HepG2 (cell line): ENCODE data around the gene YY1. TPM values are rescaled to one million over a fixed set of nuclear protein-coding genes. Genes with fewer than 3 reads are reported as not detected.
A peak's percentile ranks its signal among the peaks of the same experiment; 100 is the strongest.

ENCODE experiments used
- ADNP ChIP-seq: sonication (generic); formaldehyde crosslinking; IDR thresholded peaks from 2 replicates; pipeline ENCODE4 v1.4.0; 2020; ENCODE audit warnings: missing genetic modification reagents
- CEBPG ChIP-seq: IDR thresholded peaks from 2 replicates; pipeline ENCODE4 v1.6.1; 2016
- HNRNPLL ChIP-seq: fragments of 200-400 bp; formaldehyde crosslinking; IDR thresholded peaks from 2 replicates; pipeline ENCODE4 v1.6.1; 2017; ENCODE audit warnings: mild to moderate bottlenecking, low read depth, low read length; ENCODE audit not compliant: poor library complexity, severe bottlenecking
- KDM1A ChIP-seq: IDR thresholded peaks from 2 replicates; pipeline ENCODE4 v1.6.1; 2016; ENCODE audit warnings: missing compliant biosample characterization
- KMT2A ChIP-seq: sonication (generic); formaldehyde crosslinking; IDR thresholded peaks from 2 replicates; pipeline ENCODE4 v1.4.0; 2020; ENCODE audit warnings: missing genetic modification reagents
- SMYD3 ChIP-seq: sonication (generic); formaldehyde crosslinking; IDR thresholded peaks from 2 replicates; pipeline ENCODE4 v1.8.1; 2023; ENCODE audit warnings: mild to moderate bottlenecking, missing genetic modification reagents
- SSRP1 ChIP-seq: IDR thresholded peaks from 2 replicates; pipeline ENCODE4 v1.6.1; 2016; ENCODE audit warnings: control low read depth
- TBP ChIP-seq: sonication (generic); formaldehyde crosslinking; IDR thresholded peaks from 2 replicates; pipeline ENCODE4 v1.5.0; 2020; ENCODE audit warnings: missing genetic modification reagents
- THYN1 ChIP-seq: sonication (generic); formaldehyde crosslinking; IDR thresholded peaks from 2 replicates; pipeline ENCODE4 v1.8.1; 2023; ENCODE audit warnings: low read depth, mild to moderate bottlenecking, moderate library complexity, missing genetic modification reagents, borderline replicate concordance
- ZFAT ChIP-seq: sonication (generic); formaldehyde crosslinking; conservative IDR thresholded peaks from 2 replicates; pipeline ENCODE4 v1.8.1; 2023; ENCODE audit warnings: missing genetic modification reagents, inconsistent platforms
- ZNF280D ChIP-seq: sonication (generic); formaldehyde crosslinking; IDR thresholded peaks from 2 replicates; pipeline ENCODE4 v1.5.1; 2020; ENCODE audit warnings: mild to moderate bottlenecking, missing genetic modification reagents
- ZNF530 ChIP-seq: sonication (generic); formaldehyde crosslinking; IDR thresholded peaks from 2 replicates; pipeline ENCODE4 v1.5.0; 2020; ENCODE audit warnings: low read depth, mild to moderate bottlenecking, missing genetic modification reagents
- ZNF549 ChIP-seq: sonication (generic); formaldehyde crosslinking; IDR thresholded peaks from 2 replicates; pipeline ENCODE4 v1.5.0; 2020; ENCODE audit warnings: missing genetic modification reagents
- ZNF704 ChIP-seq: sonication (generic); formaldehyde crosslinking; IDR thresholded peaks from 2 replicates; pipeline ENCODE4 v1.8.1; 2023; ENCODE audit warnings: mild to moderate bottlenecking, inconsistent platforms, moderate library complexity, missing genetic modification reagents, borderline replicate concordance
- ZNF766 ChIP-seq: sonication (generic); formaldehyde crosslinking; IDR thresholded peaks from 2 replicates; pipeline ENCODE4 v1.5.0; 2020; ENCODE audit warnings: missing genetic modification reagents, borderline replicate concordance
- polyA plus RNA-seq, 8 experiments: library from polyadenylated mRNA; depleted of rRNA in 3 of 8; stranded (reverse) in 7 of 8; unstranded in 1 of 8; fragments of >200 nt; fragmentation: Illumina TruSeq in 4 of 8; extraction: Trizol in 4 of 8; gene quantifications; 2 replicates each; pipeline versions ENCODE4 v1.2.1 to v1.2.3, GENCODE V29; 2011 to 2016; ENCODE audit warnings: low read depth in 4 of 8, missing spikeins in 1 of 8, mixed read lengths in 1 of 8; ENCODE audit not compliant: insufficient read depth in 1 of 8
- total RNA-seq, 5 experiments: library from RNA; depleted of rRNA; stranded (reverse); fragments of >200 nt; fragmentation: Illumina TruSeq; extraction: Trizol; gene quantifications; 2 replicates each; pipeline ENCODE4 v1.2.3, GENCODE V29; 2016; ENCODE audit warnings: low read depth in 1 of 5
- TF ChIP-seq, protein P1 (sequence below): sonication (generic); formaldehyde crosslinking; IDR thresholded peaks from 2 replicates; pipeline ENCODE4 v1.4.0; 2020; ENCODE audit warnings: missing genetic modification reagents, borderline replicate concordance
- TF ChIP-seq, protein P2 (sequence below): sonication (generic); formaldehyde crosslinking; IDR thresholded peaks from 2 replicates; pipeline ENCODE4 v1.4.0; 2020; ENCODE audit warnings: missing genetic modification reagents

Gene YY1
- total and polyA plus RNA-seq, 2 of the 13 experiments (the other 11 are each of a cell fraction or from before 2014, with no cell fraction given), result 29.4 to 68.1 TPM

DNA sequence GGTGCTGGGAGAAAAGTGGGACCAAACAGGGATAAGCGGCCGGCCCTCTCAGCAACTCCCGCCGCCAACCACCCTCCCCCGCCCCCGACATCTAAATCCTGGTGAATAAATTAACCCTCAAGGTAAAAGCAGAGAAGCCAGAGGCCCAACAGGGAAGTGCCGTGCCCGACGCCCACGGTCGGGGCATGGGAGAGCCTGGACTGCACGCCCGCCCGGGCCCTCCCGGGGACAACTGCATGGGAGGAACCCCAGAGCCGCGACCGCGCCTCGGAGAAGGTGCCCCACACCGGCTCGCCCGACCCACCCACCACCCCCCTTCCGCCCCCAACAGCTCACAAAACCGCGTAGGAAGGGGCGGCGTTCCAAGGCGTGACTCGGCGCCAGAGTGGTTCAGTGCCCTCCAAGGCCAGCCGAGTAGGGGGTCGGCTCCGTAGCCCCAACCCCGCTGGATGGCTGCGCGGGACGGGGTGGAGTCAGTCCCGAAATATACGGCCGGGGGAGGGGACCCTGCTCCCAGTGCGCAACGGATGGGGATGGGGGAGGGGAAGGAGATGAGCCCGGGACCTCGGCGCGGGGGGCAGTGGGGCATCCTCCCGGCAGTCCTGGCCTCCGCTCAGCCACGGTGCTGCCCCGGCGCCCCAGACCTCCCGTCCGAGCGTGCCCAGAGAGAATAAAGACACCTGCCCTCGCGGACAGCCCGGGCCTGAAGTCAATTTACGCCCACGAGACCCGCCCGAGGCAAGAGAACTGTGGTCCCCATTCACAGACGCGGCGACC is 66.6 kb downstream of the YY1 start (continued):
- TF ChIP-seq, protein P1, sequence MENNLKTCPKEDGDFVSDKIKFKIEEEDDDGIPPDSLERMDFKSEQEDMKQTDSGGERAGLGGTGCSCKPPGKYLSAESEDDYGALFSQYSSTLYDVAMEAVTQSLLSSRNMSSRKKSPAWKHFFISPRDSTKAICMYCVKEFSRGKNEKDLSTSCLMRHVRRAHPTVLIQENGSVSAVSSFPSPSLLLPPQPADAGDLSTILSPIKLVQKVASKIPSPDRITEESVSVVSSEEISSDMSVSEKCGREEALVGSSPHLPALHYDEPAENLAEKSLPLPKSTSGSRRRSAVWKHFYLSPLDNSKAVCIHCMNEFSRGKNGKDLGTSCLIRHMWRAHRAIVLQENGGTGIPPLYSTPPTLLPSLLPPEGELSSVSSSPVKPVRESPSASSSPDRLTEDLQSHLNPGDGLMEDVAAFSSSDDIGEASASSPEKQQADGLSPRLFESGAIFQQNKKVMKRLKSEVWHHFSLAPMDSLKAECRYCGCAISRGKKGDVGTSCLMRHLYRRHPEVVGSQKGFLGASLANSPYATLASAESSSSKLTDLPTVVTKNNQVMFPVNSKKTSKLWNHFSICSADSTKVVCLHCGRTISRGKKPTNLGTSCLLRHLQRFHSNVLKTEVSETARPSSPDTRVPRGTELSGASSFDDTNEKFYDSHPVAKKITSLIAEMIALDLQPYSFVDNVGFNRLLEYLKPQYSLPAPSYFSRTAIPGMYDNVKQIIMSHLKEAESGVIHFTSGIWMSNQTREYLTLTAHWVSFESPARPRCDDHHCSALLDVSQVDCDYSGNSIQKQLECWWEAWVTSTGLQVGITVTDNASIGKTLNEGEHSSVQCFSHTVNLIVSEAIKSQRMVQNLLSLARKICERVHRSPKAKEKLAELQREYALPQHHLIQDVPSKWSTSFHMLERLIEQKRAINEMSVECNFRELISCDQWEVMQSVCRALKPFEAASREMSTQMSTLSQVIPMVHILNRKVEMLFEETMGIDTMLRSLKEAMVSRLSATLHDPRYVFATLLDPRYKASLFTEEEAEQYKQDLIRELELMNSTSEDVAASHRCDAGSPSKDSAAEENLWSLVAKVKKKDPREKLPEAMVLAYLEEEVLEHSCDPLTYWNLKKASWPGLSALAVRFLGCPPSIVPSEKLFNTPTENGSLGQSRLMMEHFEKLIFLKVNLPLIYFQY, result no peak
- TF ChIP-seq ZNF530 (CRISPR knock-in tag), result no peak
- TF ChIP-seq ZFAT (CRISPR knock-in tag), result no peak
- TF ChIP-seq ZNF280D (CRISPR knock-in tag), result no peak
- TF ChIP-seq HNRNPLL, result peak; percentile 3
- no peak for TF ChIP-seq ADNP
- no peak for TF ChIP-seq TBP
- TF ChIP-seq, protein P2, sequence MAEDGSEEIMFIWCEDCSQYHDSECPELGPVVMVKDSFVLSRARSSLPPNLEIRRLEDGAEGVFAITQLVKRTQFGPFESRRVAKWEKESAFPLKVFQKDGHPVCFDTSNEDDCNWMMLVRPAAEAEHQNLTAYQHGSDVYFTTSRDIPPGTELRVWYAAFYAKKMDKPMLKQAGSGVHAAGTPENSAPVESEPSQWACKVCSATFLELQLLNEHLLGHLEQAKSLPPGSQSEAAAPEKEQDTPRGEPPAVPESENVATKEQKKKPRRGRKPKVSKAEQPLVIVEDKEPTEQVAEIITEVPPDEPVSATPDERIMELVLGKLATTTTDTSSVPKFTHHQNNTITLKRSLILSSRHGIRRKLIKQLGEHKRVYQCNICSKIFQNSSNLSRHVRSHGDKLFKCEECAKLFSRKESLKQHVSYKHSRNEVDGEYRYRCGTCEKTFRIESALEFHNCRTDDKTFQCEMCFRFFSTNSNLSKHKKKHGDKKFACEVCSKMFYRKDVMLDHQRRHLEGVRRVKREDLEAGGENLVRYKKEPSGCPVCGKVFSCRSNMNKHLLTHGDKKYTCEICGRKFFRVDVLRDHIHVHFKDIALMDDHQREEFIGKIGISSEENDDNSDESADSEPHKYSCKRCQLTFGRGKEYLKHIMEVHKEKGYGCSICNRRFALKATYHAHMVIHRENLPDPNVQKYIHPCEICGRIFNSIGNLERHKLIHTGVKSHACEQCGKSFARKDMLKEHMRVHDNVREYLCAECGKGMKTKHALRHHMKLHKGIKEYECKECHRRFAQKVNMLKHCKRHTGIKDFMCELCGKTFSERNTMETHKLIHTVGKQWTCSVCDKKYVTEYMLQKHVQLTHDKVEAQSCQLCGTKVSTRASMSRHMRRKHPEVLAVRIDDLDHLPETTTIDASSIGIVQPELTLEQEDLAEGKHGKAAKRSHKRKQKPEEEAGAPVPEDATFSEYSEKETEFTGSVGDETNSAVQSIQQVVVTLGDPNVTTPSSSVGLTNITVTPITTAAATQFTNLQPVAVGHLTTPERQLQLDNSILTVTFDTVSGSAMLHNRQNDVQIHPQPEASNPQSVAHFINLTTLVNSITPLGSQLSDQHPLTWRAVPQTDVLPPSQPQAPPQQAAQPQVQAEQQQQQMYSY, result no peak
- TF ChIP-seq KMT2A, result no peak
- TF ChIP-seq ZNF766, result no peak
- TF ChIP-seq THYN1 (CRISPR knock-in tag), result no peak
- TF ChIP-seq ZNF704, result 0 out of 2 replicates have a peak, but pooled peaks have one; percentile 11
- no peak for TF ChIP-seq CEBPG
- no peak for TF ChIP-seq SSRP1 (CRISPR knock-in tag)
- no peak for TF ChIP-seq SMYD3 (CRISPR knock-in tag)
- no peak for TF ChIP-seq ZNF549 (CRISPR knock-in tag)
- TF ChIP-seq KDM1A (CRISPR knock-in tag), result no peak
- TF ChIP-seq, all 625 proteins: peak for 9
